Activated CD4-positive, alpha-beta T cell treated with anti-CD3 and anti-CD28 coated beads, Interleukin-10, Interleukin-2, amounts not matched to agents 100 ng/mL and 50 ng/mL, durations not matched to agents 16 hours and 8 hours (primary cell): ENCODE measurements around the gene HP.

ENCODE experiments used
- DNase-seq: peaks from one replicate; pipeline ENCODE4 v3.0.0-alpha.2; 2020

Gene HP

DNA sequence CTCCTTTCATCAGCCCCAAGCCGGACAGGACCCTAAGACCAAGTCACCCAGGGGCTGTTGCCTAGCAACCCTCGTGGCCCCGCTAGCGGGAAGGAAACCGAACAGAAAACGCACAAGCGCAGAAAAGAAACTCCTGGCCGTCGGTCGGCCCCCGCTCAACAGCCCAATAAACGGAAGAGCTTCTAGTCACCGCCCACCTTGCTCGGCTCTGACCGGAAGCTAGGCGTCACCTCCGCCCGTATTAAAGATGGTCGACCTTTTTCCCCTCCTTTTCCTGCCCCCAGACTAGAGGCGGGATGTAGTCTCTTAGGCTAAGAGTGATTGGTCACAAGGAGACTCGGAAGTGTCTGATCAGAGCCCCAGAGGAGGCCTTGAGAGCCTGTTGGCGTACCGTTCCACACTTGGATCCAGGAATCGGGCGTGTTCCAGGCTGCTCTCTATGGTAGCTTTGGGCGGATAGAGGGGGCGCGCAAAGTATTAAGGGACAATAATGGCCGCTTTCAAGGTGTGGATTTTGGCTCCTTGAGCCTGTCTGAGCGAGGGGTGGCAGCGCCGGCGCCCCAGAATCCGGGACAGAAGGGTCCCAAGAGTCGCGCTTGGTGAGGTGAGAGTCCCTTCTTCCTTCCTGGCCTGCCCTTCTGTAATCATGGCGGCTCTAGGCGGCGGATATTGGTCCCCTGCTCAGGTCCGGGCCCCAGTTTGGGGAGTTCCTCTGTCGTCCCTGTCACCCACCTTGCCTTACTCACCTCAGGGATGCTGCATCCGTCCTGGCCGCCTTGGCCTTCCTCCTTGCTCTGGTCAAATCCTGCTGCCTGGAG is 39.4 kb downstream of the HP start, which contains the start of the genes DHX38 and TXNL4B:
Gene DHX38 (plus strand): TSS at position 400 of the 818 bp plus-strand sequence. CDS start 2,311 bp downstream, outside the sequence.
Gene TXNL4B (minus strand): TSS at position 173 of the 818 bp plus-strand sequence. CDS start 2,871 bp downstream, outside the sequence.
- DNase-seq = peak; percentile 98

DNA sequence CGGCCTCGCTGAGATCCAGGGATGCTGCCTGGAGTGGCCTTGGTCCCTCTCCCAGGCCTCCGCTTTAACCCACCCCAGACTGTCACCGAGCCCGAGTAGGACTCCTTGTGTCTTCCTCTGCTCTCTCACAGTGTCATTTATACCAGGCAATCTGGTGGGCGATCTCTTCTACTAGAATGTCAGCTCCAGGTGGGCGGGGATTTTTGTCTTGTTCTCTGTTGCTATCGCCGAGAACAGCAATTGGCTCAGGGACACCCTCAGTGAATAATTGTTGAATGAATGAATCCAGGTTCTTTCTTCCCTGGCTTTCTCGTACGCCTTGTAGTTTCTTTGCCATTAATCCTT is 39.9 kb downstream of the HP start:
- DNase-seq = peak; percentile 18

DNA sequence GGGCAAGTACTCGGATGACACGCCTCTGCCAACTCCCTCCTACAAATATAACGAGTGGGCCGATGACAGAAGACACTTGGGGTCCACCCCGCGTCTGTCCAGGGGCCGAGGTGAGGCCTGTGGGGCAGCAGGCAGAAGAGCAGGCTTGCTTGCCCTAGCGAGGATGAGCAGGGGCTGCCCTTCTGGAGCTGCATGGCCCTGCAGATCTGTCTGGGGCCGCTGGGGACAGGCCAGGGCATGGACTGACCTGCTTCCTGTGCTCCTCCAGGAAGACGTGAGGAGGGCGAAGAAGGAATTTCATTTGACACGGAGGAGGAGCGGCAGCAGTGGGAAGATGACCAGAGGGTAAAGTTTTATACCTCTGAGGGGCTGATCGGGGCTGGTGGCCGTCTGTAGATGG is 44.6 kb downstream of the HP start:
- DNase-seq = no peak

DNA sequence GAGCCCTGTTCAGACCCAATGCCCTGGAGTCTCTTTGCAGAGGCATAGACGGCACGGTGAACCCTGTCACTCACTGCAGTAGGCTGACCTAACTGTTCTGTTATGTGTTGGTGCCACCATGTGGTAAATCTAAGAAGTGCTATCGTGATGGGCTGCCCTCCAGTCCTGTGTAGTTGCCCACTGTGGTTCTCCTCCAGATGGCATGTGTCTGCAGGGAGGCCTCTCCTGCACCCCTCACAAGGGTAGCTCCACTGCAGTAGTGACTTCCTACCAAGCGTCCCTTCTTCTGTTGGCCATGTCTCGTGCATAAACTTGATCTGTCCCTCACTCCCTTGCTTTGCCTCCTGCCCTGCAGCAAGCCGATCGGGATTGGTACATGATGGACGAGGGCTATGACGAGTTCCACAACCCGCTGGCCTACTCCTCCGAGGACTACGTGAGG is 45.1 kb downstream of the HP start:
- peak; percentile 63 for DNase-seq

DNA sequence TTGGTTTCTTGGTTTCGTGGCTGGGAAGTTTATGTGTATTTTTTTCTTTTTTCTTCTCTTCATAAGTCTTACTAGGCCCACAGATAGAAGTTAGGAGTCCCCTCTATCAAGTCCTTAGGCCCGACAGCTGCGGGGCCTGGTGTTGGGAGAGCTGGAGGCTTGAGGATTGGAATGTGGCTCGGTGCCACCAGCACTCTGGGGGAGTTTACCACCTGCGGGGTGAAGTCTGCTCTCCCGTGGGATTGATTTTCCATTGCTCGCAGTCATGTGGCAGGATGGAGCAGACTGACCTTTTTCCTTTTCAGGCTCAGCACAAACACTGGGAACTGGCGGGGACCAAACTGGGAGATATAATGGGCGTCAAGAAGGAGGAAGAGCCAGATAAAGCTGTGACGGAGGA is 46.9 kb downstream of the HP start:
- DNase-seq = no peak

DNA sequence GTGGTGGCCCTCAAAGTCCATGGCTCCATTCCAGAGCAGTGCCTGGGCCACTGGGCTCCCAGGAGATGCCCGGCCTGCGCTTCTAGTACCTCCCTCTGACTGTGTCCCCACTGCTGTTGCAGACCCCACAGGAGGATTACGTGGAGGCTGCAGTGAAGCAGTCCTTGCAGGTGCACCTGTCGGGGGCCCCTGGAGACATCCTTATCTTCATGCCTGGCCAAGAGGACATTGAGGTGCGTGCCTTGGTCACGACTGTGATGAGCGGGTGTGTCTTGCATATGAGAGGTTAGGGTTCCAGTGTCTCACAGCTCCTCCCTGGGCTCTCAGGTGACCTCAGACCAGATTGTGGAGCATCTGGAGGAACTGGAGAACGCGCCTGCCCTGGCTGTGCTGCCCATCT is 50.6 kb downstream of the HP start:
- DNase-seq = no peak

DNA sequence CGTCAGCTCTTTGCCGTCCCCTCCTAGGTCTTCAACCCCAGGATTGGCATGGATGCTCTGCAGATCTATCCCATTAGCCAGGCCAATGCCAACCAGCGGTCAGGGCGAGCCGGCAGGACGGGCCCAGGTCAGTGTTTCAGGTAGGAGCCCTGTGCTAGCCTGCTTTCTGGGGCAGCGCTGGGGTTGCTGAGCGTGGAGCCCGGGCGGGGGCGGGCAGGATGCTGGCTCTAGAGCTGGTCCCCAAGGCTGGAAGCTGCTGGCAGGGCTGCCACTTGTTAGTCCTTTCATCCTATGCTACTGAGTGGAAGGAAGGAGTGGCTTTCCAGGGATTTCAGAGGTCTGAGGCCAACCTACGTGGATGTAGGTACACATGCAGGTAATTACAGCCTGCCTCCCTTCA is 51.7 kb downstream of the HP start:
- DNase-seq = no peak

DNA sequence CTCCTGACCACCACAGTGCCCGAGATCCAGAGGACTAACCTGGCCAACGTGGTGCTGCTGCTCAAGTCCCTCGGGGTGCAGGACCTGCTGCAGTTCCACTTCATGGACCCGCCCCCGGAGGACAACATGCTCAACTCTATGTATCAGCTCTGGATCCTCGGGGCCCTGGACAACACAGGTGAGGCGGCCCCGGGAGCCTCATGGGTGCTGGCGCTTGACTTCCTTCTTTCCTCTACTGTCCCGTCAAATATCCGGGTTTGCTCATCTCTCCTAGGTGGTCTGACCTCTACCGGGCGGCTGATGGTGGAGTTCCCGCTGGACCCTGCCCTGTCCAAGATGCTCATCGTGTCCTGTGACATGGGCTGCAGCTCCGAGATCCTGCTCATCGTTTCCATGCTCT is 53.1 kb downstream of the HP start:
- no peak for DNase-seq

DNA sequence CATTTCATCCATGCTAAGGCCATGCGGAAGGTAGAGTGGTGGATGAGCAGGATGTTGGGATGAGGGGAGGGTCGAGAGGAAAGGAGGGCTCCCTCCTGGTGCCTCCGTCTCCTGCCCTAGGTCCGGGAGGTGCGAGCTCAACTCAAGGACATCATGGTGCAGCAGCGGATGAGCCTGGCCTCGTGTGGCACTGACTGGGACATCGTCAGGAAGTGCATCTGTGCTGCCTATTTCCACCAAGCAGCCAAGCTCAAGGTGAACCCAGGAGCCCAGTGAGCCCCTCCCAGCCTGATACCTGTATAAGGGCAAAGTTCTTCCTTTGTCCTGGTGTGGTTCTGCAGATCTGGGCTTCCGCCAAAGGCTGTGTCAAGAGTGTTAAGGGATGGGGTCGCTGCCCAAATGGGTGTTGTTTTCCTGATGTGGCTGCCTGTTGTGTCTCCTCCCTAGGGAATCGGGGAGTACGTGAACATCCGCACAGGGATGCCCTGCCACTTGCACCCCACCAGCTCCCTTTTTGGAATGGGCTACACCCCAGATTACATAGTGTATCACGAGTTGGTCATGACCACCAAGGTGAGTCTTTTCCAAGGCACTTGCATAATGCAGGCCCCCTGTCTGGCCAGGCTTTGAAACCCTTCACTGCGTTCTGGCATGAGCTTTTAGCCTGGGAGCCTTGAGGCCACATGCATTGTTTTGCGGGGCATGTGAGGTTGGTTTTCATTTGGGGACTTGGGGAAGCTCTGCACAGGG is 54.2 kb downstream of the HP start:
- no peak for DNase-seq

DNA sequence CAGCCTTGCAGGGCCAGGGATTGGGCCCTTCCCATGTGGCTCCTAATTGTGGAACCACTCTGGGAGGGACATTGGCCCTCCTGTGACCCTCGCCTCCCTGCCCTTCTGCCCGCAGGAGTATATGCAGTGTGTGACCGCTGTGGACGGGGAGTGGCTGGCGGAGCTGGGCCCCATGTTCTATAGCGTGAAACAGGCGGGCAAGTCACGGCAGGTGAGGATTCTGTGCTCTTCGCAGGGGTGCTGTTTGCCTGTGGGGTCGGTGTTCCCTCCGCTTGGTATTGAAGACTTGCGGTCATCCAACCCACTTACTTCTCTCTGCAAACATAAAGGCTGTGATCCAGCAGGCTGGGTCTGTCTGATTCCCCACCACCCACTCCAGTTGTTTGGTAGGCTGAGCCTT is 55.0 kb downstream of the HP start:
- no peak for DNase-seq

DNA sequence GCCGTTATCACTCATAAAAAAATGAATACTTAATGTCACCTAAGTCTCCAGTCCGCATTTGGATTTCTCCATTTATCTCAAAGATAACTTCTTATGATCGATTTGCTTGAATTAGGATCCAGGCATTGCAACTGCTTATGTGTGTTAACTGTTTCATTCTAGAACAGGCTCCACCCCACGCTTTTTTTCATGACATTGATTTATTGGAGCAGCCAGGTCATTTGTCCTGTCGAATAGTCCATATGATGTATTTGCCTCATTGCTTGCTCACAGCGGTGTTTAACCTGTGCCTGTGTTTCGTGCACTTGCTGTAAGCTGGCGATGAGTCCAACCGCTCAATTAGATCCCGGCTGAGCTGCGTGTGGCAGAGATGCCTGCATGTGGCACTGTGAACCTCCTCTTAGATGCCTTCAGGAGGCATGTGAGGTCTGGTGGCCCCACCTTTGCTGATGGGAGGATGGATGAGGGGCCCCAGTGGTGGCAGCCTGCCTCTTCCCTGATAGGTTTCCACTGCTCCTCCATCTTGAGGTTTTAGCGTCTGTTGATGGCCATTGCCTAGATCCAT is 55.7 kb downstream of the HP start:
- no peak for DNase-seq
